ENCODE results near the gene NBEAL2. TPM values are rescaled to one million over a fixed set of nuclear protein-coding genes. Genes with fewer than 3 reads are reported as not detected.

The NBEAL2 gene
- total RNA-seq, 4 donors from 2014 or later = 4.1 to 8.7 (median 7.5) TPM

DNA sequence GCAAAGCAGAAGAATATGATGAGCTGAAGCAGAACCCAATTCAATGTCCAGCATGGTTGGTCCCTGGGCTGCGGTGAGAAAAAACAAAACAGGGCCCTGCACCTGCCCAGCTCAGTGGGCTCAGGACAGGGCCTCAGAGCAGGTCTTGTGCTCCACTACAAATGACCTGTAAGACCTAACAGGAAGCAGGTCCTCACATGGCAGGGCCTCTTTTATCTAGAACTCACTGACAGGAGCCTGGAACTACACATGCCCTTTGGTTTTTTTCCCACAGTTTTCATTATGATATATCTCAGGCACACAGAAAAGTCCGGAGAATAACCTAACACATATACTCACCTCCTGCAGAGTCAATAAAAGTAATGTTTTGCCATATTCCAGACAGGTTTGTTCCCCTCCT, 41.3 kb upstream of the NBEAL2 start:
- no peak for TF ChIP-seq POLR2A (IDR thresholded peaks at IDR 0.05)
- TF ChIP-seq, protein P1, sequence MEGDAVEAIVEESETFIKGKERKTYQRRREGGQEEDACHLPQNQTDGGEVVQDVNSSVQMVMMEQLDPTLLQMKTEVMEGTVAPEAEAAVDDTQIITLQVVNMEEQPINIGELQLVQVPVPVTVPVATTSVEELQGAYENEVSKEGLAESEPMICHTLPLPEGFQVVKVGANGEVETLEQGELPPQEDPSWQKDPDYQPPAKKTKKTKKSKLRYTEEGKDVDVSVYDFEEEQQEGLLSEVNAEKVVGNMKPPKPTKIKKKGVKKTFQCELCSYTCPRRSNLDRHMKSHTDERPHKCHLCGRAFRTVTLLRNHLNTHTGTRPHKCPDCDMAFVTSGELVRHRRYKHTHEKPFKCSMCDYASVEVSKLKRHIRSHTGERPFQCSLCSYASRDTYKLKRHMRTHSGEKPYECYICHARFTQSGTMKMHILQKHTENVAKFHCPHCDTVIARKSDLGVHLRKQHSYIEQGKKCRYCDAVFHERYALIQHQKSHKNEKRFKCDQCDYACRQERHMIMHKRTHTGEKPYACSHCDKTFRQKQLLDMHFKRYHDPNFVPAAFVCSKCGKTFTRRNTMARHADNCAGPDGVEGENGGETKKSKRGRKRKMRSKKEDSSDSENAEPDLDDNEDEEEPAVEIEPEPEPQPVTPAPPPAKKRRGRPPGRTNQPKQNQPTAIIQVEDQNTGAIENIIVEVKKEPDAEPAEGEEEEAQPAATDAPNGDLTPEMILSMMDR (IDR thresholded peaks at IDR 0.05 in 4 of 5, conservative IDR thresholded peaks at IDR 0.05 in 1 of 5) = no peak
- in situ Hi-C loops (cut with MboI; ENCODE audit: low sequenced_read_pairs in 4 of 4) (no loop called here), intact Hi-C loops (cut with DNase I; ENCODE audit: low total_unique reads) (loop anchor here (10.0 kb wide), 2 partner anchors 227 to 373 kb away; partner anchors contain the start of genes LRRC2 and SETD2)
- H3K4me1 ChIP-seq = peaks cover 69 to 76% of the 10 kb centered on the region in 2 donors
- H3K27me3 ChIP-seq = no peaks in the 10 kb centered on the region
- no peak overlapping the region for H3K4me3 ChIP-seq
- no peak for ATAC-seq
- peaks cover 0 to 10% of the 10 kb centered on the region in 2 donors for H3K36me3 ChIP-seq
- no peaks in the 10 kb centered on the region for H3K9me3 ChIP-seq
- peak overlapping the region; percentile 90 to 96 (median 92) for H3K27ac ChIP-seq
- no peak for DNase-seq

DNA sequence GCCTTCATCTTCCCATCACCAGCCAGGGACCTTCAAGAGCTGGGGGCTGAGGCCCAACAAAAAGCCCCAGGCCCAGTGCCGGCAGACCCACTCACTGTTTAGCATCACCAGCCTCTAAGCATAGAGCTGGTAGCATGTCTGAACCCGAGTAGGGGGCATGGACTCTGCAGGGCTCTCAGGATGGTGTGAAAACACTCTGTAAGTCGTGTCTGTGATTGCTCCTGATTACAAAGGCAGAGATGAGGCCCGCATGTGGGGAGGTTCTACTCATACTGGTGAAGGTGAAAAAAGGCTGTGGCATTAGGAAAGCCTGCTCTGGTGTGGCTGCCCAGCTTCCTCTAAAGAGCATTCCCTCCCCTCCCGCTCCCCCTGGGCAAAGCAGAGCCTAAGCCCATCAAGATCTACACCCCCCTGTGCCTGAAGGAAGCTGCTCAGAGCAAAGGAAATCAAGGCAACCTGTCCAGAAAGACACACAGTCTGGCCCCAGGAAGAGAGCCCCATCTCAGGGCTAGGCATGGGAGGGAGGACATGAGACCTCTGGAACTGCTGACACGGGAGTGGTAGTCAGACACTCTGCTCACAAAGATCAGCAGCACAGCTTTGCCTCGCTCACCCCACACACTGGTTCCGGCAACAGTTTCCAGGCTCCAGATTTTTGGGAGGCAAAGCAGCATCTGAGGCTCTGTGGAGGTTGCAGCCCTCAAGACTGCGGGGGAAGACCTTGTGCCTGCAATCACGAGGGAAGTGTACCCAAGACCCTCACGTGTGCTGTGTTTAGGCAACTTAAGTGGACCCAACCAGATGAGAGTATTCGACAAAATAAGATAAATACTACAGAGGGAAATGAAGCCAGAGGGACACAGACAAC, 39.7 kb upstream of the NBEAL2 start:
- TF ChIP-seq POLR2A (IDR thresholded peaks at IDR 0.05) = no peak
- TF ChIP-seq, protein P1 (IDR thresholded peaks at IDR 0.05 in 4 of 5, conservative IDR thresholded peaks at IDR 0.05 in 1 of 5) = no peak
- Histone ChIP-seq H3K27ac (peak overlapping the region; percentile 90 to 96 (median 92)), H3K27me3 (no peaks in the 10 kb centered on the region), H3K9me3 (no peaks in the 10 kb centered on the region), H3K4me1 (peaks cover 70 to 74% of the 10 kb centered on the region in 2 donors), H3K4me3 (no peak overlapping the region), H3K36me3 (peaks cover 0 to 10% of the 10 kb centered on the region in 2 donors)
- DNase-seq (no peak), ATAC-seq (no peak)
- intact Hi-C loops (cut with DNase I; ENCODE audit: low total_unique reads) (loop anchor here (10.0 kb wide), 2 partner anchors 225 to 375 kb away; partner anchors contain the start of genes LRRC2 and SETD2), in situ Hi-C loops (cut with MboI; ENCODE audit: low sequenced_read_pairs in 4 of 4) (no loop called here)

DNA sequence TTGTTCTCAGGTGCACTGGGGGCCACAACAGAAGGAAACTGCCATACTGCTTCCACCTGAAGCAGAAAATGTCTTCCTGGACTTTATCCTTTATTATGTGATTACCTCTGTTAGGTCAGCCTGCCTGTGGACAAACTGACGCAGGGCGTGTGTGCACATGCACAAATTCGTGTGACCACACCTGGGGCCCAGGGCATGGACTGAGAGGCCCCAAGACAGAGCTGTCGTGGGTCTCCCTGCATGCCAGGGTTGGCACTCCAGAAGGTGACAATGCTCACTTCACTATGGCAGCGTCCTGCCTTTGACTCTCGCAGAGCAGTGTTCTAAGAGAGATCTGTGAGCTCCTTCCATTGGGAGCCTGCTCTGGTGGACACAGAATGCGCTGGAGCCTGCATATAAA, 37.4 kb upstream of the NBEAL2 start:
- in situ Hi-C loops (cut with MboI; ENCODE audit: low sequenced_read_pairs in 4 of 4) = no loop called here
- no peak for DNase-seq
- Histone ChIP-seq H3K27me3 (no peaks in the 10 kb centered on the region), H3K27ac (peak overlapping the region; percentile 69 to 89 (median 86)), H3K4me3 (no peak overlapping the region), H3K4me1 (peaks cover 67 to 71% of the 10 kb centered on the region in 2 donors), H3K9me3 (no peaks in the 10 kb centered on the region), H3K36me3 (peaks cover 0 to 10% of the 10 kb centered on the region in 2 donors)
- TF ChIP-seq, protein P1 (IDR thresholded peaks at IDR 0.05 in 4 of 5, conservative IDR thresholded peaks at IDR 0.05 in 1 of 5) = no peak
- no peak for TF ChIP-seq POLR2A (IDR thresholded peaks at IDR 0.05)
- intact Hi-C loops (cut with DNase I; ENCODE audit: low total_unique reads) = no loop called here
- no peak for ATAC-seq

DNA sequence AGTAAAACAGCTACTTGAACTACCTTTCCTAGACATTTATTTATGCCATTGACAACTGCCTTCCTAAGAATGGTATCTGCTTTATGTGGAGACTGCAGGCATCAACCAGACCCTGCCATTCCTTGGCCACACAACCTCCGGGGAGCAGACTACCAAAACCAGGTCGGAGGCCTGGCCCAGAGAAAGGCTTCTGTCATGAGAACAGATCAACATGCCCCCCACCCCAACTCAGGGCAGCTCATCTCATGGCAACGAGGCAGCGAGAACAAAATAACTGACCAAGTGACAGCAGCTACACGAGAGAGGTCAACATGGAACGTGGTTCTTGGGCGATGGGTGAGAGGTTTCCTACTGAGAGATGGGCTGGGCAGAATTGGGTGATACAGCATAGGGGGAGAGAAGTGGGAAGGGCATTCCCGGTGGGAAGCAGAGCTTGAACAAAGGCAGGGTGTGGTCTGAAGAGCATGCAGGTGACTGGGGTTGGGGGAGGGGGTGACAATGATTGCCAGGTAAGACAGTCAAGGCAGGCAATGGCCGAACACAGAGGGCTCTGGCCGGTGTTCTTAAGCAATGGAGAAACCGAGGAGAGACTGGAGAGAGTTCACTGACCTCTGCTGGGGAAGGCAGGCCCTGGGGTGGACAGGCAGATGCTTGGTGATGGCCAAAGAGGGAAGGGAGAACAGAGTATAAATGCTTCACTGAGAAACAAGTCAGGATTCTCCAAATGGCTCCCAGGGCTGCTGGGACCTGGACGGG, 36.8 kb upstream of the NBEAL2 start:
- DNase-seq (no peak), ATAC-seq (no peak)
- Histone ChIP-seq H3K27me3 (no peaks in the 10 kb centered on the region), H3K27ac (peak overlapping the region; percentile 69 to 89 (median 86)), H3K36me3 (peaks cover 0 to 10% of the 10 kb centered on the region in 2 donors), H3K4me3 (no peak overlapping the region), H3K9me3 (no peaks in the 10 kb centered on the region), H3K4me1 (peaks cover 70 to 71% of the 10 kb centered on the region in 2 donors)
- intact Hi-C loops (cut with DNase I; ENCODE audit: low total_unique reads) (no loop called here), in situ Hi-C loops (cut with MboI; ENCODE audit: low sequenced_read_pairs in 4 of 4) (no loop called here)
- TF ChIP-seq POLR2A (IDR thresholded peaks at IDR 0.05) = no peak
- TF ChIP-seq, protein P1 (IDR thresholded peaks at IDR 0.05 in 4 of 5, conservative IDR thresholded peaks at IDR 0.05 in 1 of 5) = no peak

All from gastrocnemius medialis (tissue), 4 donors.